SU-DHL-6 (cell line): ENCODE results near the gene RENBP.

Source experiments
- H2AFZ ChIP-seq: fragments of 200-600 bp; sonication (generic); 2 replicates; pipeline ENCODE4 v1.6.1; 2014; ENCODE audit warnings: low read depth, mild to moderate bottlenecking, moderate library complexity, mixed read lengths, antibody characterized with exemption, low read length; ENCODE audit not compliant: severe bottlenecking
- H3F3A ChIP-seq: fragments of 200-600 bp; shearing (Covaris generic); 2 replicates; pipeline ENCODE4 v1.6.0; 2016; ENCODE audit warnings: antibody characterized with exemption, mild to moderate bottlenecking; ENCODE audit not compliant: insufficient read depth
- H3K27ac ChIP-seq: fragments of 200-600 bp; sonication (generic); 2 replicates; pipeline ENCODE4 v1.5.1; 2016; ENCODE audit warnings: low read depth, mild to moderate bottlenecking, low read length, moderate library complexity, mixed read lengths
- H3K27me3 ChIP-seq: fragments of 200-600 bp; sonication (generic), shearing (Covaris generic); 2 replicates; pipeline ENCODE4 v1.6.0; 2014; ENCODE audit warnings: mild to moderate bottlenecking, low read length
- H3K36me3 ChIP-seq: fragments of 200-600 bp; sonication (generic); 2 replicates; pipeline ENCODE4 v1.6.1; 2014; ENCODE audit warnings: mild to moderate bottlenecking, low read length, mixed read lengths
- H3K4me2 ChIP-seq: fragments of 300-600, 200-600 bp; shearing (Covaris generic), sonication (generic); 2 replicates; pipeline ENCODE4 v1.6.0; 2014; ENCODE audit warnings: low read length, low read depth, mild to moderate bottlenecking; ENCODE audit not compliant: poor library complexity, severe bottlenecking
- H3K4me3 ChIP-seq: fragments of 200-600 bp; sonication (generic); 2 replicates; pipeline ENCODE4 v1.5.1; 2014; ENCODE audit warnings: antibody characterized with exemption, low read length, mild to moderate bottlenecking, mixed read lengths; ENCODE audit not compliant: insufficient read depth, poor library complexity, severe bottlenecking
- H3K79me2 ChIP-seq: fragments of 200-600 bp; sonication (generic); 2 replicates; pipeline ENCODE4 v1.6.1; 2014; ENCODE audit warnings: mild to moderate bottlenecking, low read length, moderate library complexity; ENCODE audit not compliant: insufficient read depth
- H3K9ac ChIP-seq: fragments of 200-600 bp; sonication (generic); 2 replicates; pipeline ENCODE4 v1.7.0; 2014; ENCODE audit warnings: mild to moderate bottlenecking, low read length
- H3K9me2 ChIP-seq: fragments of 200-600 bp; sonication (generic); replicated peaks from 2 replicates; pipeline ENCODE4 v1.6.1; 2014; ENCODE audit warnings: low read length; ENCODE audit not compliant: insufficient read depth
- H3K9me3 ChIP-seq: fragments of 200-600 bp; sonication (generic); 2 replicates; pipeline ENCODE4 v1.6.1; 2014; ENCODE audit warnings: low read length, mixed read lengths; ENCODE audit not compliant: insufficient read depth
- H4K20me1 ChIP-seq: fragments of 200-600 bp; sonication (generic); 2 replicates; pipeline ENCODE4 v1.6.1; 2014; ENCODE audit warnings: low read depth, mild to moderate bottlenecking, antibody characterized with exemption, low read length, moderate library complexity, mixed read lengths
- EZH2phosphoT487 ChIP-seq: fragments of 200-600 bp; sonication (generic), shearing (Covaris generic); conservative IDR thresholded peaks from 2 replicates; pipeline ENCODE4 v1.6.1; 2018; ENCODE audit warnings: mild to moderate bottlenecking, antibody characterized with exemption, low read length, moderate library complexity, mixed read lengths
- TF ChIP-seq, protein P1 (sequence below): fragments of 200-600 bp; sonication (generic); IDR thresholded peaks from one replicate; pipeline ENCODE4 v1.5.1; 2017; ENCODE audit warnings: antibody characterized with exemption, mild to moderate bottlenecking, low read length, moderate library complexity; ENCODE audit not compliant: insufficient read depth, poor library complexity, severe bottlenecking

Gene RENBP

DNA sequence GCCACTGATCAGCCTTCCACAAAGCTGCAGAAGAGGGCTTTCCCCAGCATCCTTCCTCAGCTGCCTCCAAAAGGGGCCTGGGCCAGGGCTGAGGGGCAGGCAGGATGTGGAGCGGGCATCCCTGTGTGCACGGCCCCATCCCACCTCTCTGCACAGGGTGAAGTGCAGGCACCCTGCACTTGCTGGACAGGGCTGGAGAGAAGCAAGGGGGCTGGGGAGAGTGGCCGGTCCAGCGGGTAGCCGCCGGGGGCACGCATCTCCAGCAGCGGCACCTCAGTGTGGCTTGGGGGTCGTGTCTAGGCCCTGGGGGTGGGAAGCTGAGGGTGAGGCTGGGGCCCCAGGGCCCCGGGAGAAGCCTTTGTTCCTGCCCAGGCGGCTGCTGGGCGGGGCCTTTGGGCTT lies 37.0 kb downstream of the RENBP start:
- no peak overlapping the region for H3K27ac ChIP-seq
- H3F3A ChIP-seq: no peaks in the 10 kb centered on the region
- no peak overlapping the region for H3K4me2 ChIP-seq
- no peaks in the 10 kb centered on the region for H3K79me2 ChIP-seq
- no peaks in the 10 kb centered on the region for H4K20me1 ChIP-seq
- H3K4me3 ChIP-seq: no peak overlapping the region
- TF ChIP-seq, protein P1, sequence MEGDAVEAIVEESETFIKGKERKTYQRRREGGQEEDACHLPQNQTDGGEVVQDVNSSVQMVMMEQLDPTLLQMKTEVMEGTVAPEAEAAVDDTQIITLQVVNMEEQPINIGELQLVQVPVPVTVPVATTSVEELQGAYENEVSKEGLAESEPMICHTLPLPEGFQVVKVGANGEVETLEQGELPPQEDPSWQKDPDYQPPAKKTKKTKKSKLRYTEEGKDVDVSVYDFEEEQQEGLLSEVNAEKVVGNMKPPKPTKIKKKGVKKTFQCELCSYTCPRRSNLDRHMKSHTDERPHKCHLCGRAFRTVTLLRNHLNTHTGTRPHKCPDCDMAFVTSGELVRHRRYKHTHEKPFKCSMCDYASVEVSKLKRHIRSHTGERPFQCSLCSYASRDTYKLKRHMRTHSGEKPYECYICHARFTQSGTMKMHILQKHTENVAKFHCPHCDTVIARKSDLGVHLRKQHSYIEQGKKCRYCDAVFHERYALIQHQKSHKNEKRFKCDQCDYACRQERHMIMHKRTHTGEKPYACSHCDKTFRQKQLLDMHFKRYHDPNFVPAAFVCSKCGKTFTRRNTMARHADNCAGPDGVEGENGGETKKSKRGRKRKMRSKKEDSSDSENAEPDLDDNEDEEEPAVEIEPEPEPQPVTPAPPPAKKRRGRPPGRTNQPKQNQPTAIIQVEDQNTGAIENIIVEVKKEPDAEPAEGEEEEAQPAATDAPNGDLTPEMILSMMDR: no peak
- no peak for TF ChIP-seq EZH2phosphoT487
- no peak overlapping the region for H2AFZ ChIP-seq
- H3K36me3 ChIP-seq: no peaks in the 10 kb centered on the region
- H3K9ac ChIP-seq: no peak overlapping the region
- H3K9me3 ChIP-seq: no peaks in the 10 kb centered on the region
- no peaks in the 10 kb centered on the region for H3K9me2 ChIP-seq
- H3K27me3 ChIP-seq: no peaks in the 10 kb centered on the region

DNA sequence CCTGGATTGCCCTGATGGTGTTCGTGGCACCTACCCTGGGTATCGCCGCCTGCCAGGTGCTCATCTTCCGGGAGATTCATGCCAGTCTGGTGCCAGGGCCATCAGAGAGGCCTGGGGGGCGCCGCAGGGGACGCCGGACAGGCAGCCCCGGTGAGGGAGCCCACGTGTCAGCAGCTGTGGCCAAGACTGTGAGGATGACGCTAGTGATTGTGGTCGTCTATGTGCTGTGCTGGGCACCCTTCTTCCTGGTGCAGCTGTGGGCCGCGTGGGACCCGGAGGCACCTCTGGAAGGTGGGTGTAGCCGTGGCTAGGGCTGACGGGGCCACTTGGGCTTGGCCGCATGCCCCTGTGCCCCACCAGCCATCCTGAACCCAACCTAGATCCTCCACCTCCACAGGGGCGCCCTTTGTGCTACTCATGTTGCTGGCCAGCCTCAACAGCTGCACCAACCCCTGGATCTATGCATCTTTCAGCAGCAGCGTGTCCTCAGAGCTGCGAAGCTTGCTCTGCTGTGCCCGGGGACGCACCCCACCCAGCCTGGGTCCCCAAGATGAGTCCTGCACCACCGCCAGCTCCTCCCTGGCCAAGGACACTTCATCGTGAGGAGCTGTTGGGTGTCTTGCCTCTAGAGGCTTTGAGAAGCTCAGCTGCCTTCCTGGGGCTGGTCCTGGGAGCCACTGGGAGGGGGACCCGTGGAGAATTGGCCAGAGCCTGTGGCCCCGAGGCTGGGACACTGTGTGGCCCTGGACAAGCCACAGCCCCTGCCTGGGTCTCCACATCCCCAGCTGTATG lies 38.1 kb downstream of the RENBP start:
- no peaks in the 10 kb centered on the region for H3K79me2 ChIP-seq
- no peak overlapping the region for H3K4me2 ChIP-seq
- no peak overlapping the region for H2AFZ ChIP-seq
- H3K36me3 ChIP-seq: no peaks in the 10 kb centered on the region
- H3K27me3 ChIP-seq: no peaks in the 10 kb centered on the region
- no peaks in the 10 kb centered on the region for H4K20me1 ChIP-seq
- TF ChIP-seq, protein P1: no peak
- TF ChIP-seq EZH2phosphoT487: no peak
- no peak overlapping the region for H3K9ac ChIP-seq
- no peaks in the 10 kb centered on the region for H3K9me3 ChIP-seq
- H3K4me3 ChIP-seq: no peak overlapping the region
- H3F3A ChIP-seq: no peaks in the 10 kb centered on the region
- H3K9me2 ChIP-seq: no peaks in the 10 kb centered on the region
- no peak overlapping the region for H3K27ac ChIP-seq

DNA sequence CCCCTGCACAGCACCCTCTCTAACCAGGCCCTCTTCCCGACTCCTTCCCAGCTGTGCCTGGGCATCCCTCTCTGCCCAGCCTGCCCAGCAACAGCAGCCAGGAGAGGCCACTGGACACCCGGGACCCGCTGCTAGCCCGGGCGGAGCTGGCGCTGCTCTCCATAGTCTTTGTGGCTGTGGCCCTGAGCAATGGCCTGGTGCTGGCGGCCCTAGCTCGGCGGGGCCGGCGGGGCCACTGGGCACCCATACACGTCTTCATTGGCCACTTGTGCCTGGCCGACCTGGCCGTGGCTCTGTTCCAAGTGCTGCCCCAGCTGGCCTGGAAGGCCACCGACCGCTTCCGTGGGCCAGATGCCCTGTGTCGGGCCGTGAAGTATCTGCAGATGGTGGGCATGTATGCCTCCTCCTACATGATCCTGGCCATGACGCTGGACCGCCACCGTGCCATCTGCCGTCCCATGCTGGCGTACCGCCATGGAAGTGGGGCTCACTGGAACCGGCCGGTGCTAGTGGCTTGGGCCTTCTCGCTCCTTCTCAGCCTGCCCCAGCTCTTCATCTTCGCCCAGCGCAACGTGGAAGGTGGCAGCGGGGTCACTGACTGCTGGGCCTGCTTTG lies 38.9 kb downstream of the RENBP start:
- Histone ChIP-seq H3K4me2 (no peak overlapping the region), H3K79me2 (no peaks in the 10 kb centered on the region), H3F3A (no peaks in the 10 kb centered on the region), H2AFZ (no peak overlapping the region), H3K9ac (no peak overlapping the region), H3K27me3 (no peaks in the 10 kb centered on the region), H4K20me1 (no peaks in the 10 kb centered on the region), H3K9me2 (no peaks in the 10 kb centered on the region), H3K9me3 (no peaks in the 10 kb centered on the region), H3K27ac (no peak overlapping the region), H3K36me3 (no peaks in the 10 kb centered on the region), H3K4me3 (no peak overlapping the region)
- TF ChIP-seq, protein P1: no peak
- TF ChIP-seq EZH2phosphoT487: no peak
